Stimulated activated CD4-positive, alpha-beta T cell treated with anti-CD3 and anti-CD28 coated beads, TNF-alpha, amount 100 ng/mL, for 48 hours (primary cell): ENCODE measurements around the gene ST6GALNAC5.

ENCODE experiments used
- DNase-seq, 3 donors: peaks; one replicate each; pipeline ENCODE4 v3.0.0-alpha.2; 2020; ENCODE audit warnings: low read depth in 3 of 3

Gene ST6GALNAC5

DNA sequence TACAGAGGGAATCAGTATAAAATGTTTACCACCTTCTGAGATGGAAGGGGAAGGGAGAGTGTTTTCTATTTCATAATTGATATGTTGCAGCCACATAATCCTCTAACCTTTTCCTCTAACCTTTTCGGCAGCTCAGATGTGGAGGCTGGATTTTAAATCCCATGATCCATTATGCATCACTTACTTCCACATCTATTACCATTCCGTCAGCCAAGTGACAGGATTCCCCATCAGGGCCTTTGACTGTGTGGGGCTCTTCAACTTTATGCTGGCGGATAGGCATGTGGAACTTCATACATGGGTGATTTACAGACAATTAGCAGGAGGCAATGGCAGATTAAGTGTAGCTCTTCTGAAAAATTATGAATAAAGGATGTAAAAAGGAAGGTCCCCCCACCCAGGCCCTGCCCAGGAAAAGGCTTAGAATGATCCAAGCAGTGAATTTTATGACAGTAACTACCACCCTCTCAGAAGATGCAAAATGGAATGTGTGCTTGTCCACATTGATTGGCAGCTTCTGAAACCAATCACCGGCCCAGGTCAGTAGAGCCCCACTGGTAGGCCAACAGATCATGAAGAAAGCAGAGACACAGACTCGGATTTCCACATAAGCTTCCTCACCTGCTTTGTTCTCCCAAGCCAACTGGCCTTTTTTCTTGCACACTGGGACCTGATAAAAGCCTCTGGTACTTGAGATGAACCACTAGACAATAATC lies 147.0 kb downstream of the ST6GALNAC5 start:
- no peak for DNase-seq

- DNase-seq, result no peak
Observed at GRCh38 chr1:77015748-77016341, 148.6 kb downstream of the ST6GALNAC5 start.

GRCh38 chr1:77016386-77016985 lies 149.2 kb downstream of the ST6GALNAC5 start:
- no peak for DNase-seq

- no peak for DNase-seq
Observed at GRCh38 chr1:77018311-77018710, 151.0 kb downstream of the ST6GALNAC5 start.

- no peak for DNase-seq
Observed at GRCh38 chr1:77018761-77019160, 151.5 kb downstream of the ST6GALNAC5 start.

DNA sequence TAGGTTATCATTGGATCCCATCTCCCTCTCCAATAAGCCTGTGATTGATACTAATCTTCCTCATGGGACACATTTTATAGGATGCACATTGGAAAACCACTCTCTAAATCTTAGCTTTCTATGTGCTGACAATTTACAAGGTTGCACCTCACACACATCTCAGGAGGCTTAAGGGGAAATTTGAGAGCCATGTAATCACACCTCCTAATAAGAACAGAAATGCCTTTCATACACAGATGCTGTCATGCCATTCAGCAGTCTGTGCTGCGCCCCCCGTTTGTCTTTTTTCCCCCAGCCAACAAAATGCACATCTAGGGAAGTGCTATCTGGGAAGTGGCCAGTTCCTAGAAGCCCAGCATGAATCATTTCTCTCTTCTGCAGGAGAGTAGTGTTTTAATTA lies 154.5 kb downstream of the ST6GALNAC5 start:
- no peak for DNase-seq

- no peak for DNase-seq
Observed at GRCh38 chr1:77024500-77024899, 157.2 kb downstream of the ST6GALNAC5 start.

GRCh38 chr1:77025599-77025998 lies 158.3 kb downstream of the ST6GALNAC5 start:
- no peak for DNase-seq

- no peak for DNase-seq
Observed at GRCh38 chr1:77026135-77026534, 158.9 kb downstream of the ST6GALNAC5 start.

GRCh38 chr1:77026640-77027039 lies 159.4 kb downstream of the ST6GALNAC5 start:
- no peak for DNase-seq

- no peak for DNase-seq
Observed at GRCh38 chr1:77027847-77028246, 160.6 kb downstream of the ST6GALNAC5 start.

DNA sequence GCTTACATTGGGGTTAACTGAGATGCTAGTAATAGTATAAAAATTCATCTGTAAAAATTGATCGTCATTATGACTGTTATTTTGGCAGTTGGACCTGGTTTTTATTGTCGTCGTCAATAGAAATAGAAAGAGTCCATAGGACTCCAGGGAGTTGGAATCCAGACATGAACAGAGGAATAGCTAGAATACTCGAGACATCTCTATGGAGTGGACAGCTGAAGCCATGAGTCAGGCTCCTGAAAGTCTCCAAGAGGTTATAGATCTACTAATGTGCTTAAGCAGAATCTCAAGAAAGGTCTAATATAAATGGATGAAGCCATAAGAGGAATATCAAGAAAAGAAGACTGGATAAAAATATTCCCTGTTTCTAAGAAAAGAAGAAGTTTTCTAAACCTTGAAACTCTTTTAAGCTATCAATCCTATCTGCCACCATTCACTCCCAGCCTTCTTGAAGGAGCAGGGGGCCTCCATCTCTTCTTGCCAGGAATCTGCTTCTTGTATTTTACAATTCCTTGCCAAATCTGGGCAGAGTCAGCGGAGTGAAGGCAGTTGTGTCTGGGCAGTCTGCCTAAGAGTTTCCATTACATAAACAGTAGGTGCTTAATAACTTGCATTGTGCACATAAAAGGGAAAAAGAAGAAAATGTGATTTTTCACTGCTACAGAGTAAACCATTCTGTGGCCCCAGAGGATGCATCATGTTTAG lies 163.3 kb downstream of the ST6GALNAC5 start:
- DNase-seq, result no peak

GRCh38 chr1:77031106-77031662 lies 163.9 kb downstream of the ST6GALNAC5 start:
- no peak for DNase-seq

DNA sequence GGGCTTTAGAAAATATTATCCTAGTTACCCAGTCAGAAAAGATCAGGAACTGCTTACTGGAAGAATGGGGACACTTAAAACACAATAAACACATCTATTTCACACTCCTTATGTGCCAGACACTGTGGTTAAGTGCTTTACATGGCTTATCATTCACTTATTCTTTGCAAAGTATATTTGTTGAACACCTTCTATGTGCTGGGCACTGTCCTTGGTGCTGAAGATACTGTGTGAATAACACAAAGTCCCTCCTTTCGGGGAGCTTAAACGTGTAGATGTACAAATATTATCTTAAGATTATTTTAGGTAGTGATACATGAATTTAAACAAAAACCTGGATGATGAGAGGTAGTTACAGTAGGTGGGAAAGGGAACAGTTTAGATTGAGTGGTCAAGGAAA lies 169.3 kb downstream of the ST6GALNAC5 start:
- no peak for DNase-seq

DNA sequence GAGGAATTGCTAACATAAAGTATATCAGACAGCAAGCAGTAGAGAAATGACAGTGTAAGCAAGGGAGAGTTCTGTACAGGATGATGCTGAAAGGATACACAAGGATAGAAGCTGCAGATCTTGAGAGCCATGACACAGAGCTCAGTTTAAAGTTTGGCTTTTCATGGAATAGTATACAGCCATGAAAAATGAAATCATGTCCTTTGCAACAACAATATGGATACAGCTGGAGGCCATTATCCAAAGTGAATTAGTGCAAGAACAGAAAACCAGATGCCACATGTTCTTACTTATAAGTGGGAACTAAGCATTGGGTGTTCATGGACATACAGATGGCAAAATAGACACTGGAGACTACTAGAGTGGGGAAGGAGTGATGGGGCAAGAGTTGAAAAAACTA lies 169.8 kb downstream of the ST6GALNAC5 start:
- DNase-seq, result no peak

- no peak for DNase-seq
Observed at GRCh38 chr1:77038000-77038399, 170.7 kb downstream of the ST6GALNAC5 start.

- DNase-seq, result no peak
Observed at GRCh38 chr1:77039111-77039510, 171.8 kb downstream of the ST6GALNAC5 start.

DNA sequence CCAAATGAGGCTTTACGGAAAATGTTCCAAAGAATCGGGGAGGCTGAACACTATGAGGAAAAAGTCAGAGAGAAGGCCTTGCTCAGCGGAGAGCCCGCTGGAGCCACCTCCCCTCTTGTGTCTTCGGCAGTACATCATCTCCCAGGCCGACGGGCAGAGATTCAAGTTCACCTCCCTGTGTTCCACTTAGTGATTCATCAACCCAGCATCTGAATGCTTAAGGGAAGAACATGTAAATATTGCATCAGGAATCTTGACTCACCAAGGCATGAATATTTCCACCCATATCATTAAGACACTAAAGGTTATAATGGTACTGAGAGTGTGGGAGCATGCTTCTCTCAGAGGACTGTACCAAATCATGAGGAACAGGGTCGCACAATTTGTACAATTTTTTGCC lies 172.5 kb downstream of the ST6GALNAC5 start:
- DNase-seq, result no peak

- no peak for DNase-seq
Observed at GRCh38 chr1:77040826-77041225, 173.5 kb downstream of the ST6GALNAC5 start.

DNA sequence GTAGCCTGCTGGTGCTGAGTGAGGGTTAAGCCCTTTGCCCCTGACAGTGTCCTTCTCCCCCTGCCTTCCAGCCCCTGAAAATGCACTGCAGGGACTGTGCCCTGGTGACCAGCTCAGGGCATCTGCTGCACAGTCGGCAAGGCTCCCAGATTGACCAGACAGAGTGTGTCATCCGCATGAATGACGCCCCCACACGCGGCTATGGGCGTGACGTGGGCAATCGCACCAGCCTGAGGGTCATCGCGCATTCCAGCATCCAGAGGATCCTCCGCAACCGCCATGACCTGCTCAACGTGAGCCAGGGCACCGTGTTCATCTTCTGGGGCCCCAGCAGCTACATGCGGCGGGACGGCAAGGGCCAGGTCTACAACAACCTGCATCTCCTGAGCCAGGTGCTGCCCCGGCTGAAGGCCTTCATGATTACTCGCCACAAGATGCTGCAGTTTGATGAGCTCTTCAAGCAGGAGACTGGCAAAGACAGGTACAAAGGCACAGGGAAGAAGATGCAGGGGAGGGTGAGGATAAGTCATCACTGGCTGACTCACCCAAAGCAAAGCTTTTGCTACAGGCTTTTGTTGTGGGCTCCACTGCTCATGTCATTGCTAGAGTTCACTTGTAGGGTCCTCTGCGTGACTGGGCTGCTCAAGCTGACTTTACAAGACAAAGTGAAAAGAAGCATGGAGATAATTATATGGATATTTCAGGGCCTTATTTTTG lies 177.0 kb downstream of the ST6GALNAC5 start:
- peak in 1 of 3 donors; percentile 8 for DNase-seq

DNA sequence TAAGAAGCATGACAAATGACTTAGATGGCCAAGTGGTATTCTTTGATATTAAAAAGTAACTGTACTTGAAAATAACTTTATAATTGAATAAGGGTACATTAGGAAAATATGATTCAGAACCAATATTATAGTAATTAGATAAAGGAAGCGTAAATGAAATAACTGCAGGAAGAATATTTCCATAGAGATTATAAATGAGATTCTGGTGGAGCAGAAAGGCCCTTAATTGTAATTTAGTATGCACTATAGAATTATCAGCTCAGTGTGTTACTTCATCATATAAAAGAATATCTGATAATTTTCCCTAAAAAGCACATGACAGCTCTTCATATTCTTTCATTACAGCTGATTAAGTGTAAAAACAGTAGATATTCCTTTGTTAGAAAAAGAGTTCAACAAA lies 180.3 kb downstream of the ST6GALNAC5 start:
- no peak for DNase-seq
